ENCODE measurements around the gene MAGI1.
"Not testable (repeated sequence)": the region's sequence is repeated elsewhere in the genome, so short reads cannot be mapped to it uniquely, and the experiment has no call there.

Gene MAGI1

DNA sequence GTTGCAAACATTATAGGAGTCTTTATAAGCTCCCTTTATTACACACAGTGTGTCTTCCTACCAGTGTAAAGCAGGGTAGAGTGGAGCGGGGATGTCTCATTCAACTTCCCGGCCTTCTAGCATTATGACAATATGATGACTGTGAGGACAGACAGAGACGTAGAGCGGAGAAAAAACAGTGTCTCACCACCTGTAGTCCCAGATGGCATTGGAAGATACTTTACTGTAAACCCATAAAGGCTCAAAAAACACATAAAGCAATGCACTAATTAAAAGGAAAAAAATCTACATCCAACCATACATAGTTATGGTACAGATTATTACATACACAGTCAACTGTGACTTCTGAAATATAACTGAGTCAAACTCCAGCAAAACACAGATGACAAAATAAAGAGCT lies 383.7 kb downstream of the MAGI1 start:
- DNase-seq, result no peak

DNA sequence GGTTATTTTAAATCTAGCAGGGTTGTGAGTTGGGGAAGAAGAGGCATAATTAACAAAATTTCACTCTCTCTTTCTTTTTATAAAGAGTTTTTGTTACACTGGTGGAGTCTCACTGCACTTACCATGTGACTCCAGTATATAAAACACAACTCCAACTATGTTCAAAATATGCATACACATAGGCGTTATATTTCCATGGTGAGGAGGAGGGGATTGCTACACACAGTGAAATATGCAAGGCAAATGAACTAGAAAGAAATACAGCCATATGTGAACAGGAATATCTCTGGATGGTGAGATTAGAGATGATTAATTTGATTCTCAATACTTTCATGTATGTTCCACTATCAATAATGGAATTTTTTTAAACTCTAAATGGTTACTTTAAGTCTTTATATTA lies 385.0 kb downstream of the MAGI1 start:
- DNase-seq, result no peak

DNA sequence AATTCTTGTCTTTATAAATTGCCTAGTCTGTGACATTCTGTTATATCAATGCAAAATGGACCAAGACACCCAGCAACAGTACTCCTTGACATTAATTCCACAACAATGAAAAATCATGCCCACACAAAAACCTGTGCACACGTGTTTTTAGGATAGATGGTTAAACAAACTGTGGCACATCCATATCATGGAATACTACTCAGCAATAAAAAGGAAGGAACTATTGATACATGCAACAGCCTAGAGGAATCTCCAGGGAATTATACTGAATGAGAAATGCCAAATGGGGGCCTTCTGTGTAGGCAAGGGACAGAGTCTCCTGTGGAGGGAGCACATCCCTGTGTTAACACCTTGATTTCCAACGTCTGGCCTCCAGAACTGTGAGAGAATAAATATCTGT lies 388.5 kb downstream of the MAGI1 start:
- DNase-seq, result no peak

DNA sequence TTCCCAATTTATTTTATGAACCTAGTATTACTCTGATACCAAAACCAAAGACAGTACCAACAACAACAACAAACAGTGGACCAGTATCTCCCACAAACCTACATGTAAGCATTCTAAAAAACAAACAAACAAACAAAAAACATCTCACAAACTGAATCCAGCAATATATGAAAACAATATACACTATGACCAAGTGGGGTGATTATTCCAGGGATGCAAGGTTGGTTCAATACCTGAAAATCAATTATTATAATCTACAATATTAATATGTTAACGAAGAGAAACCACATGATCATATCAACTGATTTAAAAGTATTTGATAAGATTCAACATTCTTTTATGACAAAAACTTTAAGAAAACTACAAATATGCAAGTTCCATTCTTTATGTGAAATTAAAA lies 391.3 kb downstream of the MAGI1 start:
- DNase-seq, result no peak

DNA sequence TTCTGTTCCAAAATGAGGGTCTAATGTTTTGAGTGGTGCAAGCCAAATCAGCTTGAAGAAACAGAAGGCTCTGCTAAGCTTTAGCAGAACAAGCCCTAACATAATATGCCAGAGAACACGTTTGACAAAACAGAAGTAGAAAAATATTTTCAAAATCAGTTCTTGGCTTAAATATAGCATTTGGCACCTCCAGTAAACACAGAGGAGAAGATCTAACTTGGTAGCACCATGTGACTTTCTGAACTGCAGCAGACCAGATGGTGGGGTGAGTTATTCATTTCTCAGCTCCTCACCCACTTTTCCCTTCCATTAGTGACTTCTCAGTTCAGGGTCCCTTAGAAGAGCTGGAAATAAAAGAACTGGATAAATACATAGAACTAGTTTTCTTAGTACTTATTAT lies 395.8 kb downstream of the MAGI1 start:
- DNase-seq, result no peak

DNA sequence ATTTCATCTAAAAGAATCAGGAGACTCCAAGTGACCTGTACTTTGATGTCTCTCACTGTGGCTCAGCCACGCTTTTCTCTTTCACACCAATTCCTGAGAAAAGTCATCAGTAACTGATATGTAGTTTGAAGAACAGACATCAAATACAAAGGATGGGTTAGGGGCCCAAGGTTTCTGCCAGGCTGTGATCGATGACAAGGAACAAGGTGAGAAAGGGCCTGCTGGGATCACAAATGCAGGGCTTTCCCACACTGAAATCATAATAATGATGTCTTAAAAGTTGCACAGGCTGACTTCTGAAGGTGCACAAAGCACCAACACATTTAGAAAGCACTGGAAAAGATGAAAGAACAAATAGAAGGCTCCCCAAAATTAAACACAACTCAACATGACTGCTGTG lies 396.9 kb downstream of the MAGI1 start:
- no peak for DNase-seq

DNA sequence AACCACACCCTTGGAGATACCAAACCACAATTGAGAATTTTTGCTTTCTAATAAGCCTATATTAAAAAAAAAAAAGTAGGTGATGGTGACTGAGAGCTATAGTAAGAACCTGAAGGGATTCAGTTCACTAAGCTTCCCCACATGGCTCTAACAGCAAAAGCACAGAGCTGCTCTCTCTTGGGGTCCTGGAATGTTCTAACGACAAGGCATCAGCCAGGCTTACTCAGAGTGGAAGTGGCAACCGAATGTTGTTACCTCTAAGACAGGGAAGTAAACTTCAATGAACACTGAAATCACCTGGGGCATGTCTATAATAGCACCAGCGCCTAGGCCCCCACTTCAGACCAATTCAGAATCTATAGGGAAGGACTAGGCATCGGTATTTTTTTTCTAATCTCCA lies 397.7 kb downstream of the MAGI1 start:
- DNase-seq, result no peak

DNA sequence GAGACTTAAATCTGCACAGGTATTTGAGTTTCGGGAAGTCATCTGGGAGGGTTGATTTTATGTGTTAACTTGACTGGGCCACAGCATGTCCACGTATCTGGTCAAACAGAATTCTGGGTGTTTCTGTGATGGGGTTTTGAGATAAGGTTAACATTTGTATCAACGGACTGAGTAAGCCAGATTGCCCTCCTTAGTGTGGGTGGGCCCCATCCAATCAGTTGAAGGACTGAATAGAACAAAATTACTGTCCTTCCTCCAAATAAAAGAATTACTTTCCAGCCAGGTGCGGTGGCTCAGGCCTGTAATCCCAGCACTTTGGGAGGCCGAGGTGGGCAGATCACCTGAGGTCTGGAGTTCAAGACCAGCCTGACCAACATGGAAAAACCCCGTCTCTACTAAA lies 399.3 kb downstream of the MAGI1 start:
- DNase-seq, result no peak

DNA sequence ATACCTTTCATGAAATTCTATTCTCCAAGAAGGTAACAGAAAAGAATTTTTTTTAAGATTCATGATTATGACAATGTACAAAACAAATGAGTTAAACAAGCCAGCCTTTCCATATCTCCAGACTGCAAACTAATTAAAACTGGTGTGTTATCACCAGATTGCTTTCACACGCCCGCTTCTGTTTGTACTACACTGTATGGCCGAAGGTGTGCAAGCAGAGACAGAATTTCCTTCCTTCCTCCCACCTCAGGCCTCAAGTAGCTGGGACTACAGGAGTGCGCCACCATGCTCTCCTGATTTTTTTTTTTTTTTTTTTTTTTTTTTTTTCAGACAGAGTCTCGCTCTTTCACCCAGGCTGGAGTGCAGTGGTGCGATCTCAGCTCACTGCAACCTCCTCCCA lies 400.4 kb downstream of the MAGI1 start:
- DNase-seq, result no peak

DNA sequence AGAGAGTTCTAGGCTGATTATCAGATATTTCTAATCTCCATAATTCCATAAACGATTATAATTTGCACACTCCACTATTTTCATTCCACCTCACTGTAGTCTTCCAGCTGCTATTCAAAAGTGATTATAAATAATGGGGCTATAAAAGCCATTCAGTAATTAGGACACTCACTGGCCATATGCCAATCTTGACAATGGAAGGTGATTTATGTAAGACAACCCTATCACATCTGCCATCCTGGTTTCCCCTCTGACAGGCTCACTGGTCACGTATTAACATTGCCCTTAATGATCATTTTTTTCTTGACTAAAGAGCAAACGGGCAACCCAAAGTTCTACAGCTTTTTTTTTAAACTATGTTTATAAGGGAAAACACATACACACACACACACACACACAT lies 402.4 kb downstream of the MAGI1 start:
- DNase-seq, result no peak

DNA sequence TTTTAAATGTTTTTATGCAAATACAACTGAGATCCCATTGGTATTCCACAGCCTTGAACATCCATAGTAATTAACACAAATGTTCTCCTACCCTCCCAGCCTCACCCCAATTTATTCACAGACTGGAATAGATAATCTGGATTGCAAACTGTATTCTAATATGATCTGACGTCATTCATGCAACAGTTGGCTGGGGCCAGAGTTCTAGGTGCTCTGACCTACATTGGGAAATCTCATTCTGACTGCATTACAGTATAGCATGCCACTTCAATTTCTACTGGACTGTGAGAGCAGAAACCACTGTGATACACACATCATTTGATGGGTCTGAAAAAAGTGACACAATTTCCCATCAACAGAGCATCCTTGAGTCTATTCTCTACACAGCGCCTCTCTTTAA lies 403.1 kb downstream of the MAGI1 start:
- no peak for DNase-seq

DNA sequence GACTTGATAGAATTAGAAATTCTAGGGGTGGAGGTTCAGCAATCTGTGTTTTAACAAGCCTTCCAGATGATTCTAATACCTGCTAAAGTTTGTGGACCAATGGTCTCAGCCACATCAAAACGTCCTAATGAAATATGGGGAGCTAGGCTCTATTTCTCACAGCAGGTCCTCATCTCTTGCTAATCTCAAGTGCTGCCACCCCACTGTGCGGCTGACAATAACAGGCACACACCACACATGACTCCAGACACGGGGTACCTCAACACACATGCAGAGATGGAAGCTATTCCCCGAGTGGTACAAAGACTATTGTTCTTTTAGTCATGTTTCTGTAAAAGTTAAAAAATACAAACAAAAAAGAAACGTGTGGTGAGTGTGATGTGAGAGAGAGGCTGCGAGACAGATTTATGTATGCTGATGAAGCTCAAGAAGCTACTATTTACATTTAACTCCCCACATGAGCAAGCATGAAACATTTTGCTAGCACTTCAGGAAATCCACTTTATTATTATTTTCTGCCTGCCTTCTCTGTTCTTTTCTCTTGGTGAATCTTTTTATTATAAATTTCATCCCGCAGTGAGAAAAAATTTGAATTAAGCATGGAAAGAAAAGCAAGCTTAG lies 405.6 kb downstream of the MAGI1 start:
- no peak for DNase-seq

DNA sequence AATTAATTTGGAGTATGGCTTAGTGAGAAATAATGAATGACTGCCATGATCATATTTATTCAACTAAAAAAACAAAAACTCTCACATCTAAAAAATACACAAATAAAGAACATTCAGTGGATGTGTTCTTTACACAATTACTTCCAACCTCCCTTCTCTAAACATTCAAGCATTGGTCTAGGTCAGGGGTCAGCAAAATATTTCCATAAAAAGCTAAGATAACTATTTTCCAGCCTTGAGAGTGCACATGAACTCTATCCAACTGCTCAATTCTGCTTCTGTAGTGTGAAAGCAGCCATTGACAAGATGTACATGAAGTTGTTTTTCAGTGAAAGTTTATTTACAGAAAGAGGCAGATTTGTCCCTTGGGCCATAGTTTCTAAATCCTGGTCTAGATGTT lies 406.3 kb downstream of the MAGI1 start:
- DNase-seq, result no peak

DNA sequence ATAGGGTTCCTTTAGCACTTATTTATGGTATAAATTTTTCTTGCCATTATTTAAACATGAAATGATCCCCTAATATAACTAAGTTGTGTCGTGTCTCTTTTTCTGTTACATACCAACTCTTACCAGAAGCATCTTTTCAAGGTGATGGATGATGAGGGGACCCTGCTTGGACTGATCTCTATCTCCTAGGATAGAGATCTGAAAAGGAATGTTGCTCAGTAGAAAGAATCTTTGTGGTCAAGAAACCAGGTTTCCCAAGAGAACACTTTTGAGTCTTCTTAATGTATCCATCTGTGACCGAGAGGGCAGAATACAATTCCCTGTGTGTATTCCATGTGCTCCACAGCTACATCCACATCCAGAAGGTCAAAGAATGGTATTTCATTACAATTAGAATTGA lies 409.7 kb downstream of the MAGI1 start:
- DNase-seq, result no peak

DNA sequence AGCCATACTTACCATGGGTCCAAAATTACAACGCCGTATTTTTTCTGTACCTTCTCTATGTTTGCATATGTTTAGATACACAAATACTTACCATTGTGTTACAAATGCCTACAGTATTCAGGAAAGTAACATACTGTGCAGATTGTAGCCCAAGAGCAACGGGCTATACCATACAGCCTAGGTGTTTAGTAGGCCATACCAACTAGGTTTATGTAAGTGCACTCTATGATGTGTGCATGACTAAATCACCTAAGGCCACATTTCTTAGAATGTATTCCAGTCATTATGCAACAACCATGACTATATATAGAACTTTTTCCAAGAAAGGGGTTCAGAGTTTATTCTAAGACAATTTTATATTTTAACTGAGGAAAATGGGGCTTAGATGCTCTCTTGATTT lies 411.7 kb downstream of the MAGI1 start:
- DNase-seq, result no peak

DNA sequence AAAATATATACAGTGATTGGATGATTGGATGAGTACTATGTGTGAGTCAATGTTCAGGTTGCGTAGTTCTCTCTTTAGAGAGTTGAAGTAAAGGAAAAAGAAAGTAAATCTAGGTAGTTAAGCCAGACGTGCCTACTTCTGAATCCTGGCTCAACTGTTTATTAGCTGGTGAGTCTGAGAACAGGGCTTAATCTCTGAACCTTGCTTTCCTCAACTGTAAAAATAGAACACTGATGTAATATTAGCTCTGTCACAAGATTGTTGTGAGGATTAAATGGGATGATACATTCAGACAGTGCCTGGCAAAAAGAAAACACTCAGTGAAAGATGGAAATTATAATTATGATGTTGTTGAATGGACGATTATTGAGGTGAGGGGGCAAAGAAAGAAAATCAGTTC lies 413.4 kb downstream of the MAGI1 start:
- no peak for DNase-seq

DNA sequence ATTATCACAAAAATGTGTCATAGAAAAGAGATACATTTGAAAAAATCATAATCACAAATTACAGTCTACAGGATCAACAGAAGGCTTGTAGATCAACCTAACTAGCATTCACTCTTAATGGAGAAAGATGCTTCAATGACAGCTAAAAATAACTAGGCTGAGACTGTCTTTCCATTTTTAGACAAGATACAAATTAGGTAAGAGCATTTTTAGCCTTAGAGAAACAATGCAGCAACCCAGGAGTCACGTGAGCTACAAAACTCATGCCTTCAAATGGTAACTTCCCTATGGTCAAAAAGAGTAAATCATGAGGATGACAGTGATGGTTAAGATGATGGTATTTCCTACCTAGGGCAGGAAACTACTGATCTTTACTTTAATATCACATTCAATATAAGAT lies 415.4 kb downstream of the MAGI1 start:
- DNase-seq, result no peak

DNA sequence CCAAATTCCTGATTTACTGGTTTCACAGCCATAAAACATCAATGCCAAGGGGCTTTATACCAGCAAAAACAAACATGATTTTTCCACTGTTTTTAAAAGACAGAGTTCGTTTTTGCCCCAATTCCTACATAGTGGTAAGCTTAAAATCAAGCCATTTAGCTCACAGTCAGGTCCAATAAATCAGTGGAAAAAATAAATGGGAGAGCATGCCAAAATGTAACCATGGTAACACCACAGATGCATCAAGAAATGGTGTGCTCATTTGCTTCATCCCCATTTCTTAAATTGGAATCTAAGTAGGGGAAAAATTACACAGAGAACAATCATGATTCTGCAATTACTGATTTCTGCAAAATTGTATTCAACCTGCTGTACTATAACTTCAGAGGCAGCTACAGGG lies 418.8 kb downstream of the MAGI1 start:
- no peak for DNase-seq

DNA sequence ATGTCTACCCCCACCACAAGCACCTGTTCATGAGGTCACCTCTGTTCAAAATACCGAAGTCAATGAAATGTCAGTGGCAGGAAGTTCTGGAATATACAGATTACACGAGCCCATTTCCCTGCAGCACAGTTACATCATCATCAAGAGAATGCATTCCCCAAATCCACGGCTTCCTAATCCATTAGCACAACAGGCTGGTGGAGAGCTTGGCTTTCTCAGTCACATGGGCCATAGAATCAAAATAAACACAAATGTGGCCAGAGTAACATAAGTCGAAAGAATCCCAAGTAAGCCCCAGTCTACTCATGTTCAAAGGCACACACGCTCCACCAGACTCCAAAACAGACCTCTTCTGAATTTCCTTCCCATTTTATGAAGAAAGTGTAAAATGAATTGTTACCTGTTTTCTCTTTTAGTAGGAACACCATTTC lies 419.3 kb downstream of the MAGI1 start:
- no peak for DNase-seq

DNA sequence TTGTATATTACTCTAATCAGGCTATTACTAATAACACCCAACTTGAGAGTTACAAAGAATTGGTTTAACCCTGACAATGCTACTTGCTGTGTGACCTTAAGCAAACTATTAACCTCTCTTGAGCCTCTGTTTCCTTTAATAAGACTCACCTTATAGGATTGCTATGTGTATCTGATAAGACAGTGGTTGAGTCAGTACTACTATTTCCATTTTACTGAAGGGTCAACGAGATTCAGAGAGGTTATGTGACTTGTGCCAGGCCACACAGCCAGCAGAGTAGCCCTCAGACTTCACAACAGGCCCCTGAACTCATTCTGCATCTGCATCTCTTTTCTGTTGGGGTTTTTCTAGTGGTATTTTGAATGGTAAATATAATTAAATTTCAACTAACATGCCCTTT lies 420.1 kb downstream of the MAGI1 start:
- DNase-seq, result no peak

DNA sequence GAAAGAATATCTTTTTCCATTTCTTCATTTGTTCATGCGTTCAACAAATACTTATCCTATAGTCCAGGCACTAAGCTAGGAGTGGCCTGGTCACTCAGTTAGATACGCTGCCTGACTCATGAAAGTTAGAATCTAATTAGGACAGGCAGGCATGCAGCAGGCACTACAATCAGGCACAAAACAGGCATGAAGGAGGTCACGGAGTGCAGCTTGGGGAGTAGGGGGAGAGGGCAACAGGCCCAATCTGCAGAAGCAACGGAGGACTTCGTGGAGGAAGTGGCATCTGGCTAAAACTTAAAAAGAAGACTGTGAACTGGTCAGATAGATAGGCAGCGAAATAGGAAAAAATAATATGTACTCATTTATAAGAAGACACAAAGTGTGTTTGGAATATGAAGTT lies 420.9 kb downstream of the MAGI1 start:
- no peak for DNase-seq

DNA sequence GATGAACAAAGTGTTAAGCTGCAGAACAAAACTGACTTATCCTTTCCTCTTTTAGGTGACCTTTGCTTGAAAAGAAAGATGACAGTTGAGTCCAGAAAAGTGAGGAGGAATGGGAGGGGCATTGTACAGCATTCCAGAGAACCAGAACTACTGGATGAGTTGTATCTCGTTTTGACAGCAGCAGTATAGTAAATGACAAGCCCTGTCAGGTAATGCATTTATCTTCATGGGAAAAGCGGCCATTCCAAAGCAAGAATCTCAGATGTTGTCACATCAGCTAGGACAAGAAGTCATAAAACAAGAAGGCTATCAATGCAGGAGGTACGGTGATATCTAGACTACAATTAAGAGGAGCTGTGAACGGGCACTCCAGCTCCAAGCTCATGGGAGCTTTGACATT lies 421.5 kb downstream of the MAGI1 start:
- DNase-seq, result no peak

DNA sequence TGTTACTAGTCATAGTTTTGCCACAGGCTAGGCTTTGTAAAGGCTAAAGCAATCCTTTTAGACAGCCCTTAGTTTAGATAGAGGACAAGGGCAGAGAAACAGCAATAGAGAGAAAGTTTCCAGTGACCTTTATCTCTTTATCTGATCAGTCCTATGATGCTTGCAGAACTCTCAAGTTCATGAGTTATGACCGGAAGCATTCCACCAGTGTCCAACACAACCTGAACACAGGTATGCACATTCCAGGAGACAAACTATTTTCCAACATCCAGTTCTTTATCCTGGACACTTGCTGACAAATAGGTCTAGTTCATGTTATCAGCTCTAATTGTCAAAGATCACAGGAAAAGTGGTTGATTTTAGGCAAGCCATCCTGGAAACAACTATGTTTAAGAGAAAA lies 422.2 kb downstream of the MAGI1 start:
- no peak for DNase-seq

DNA sequence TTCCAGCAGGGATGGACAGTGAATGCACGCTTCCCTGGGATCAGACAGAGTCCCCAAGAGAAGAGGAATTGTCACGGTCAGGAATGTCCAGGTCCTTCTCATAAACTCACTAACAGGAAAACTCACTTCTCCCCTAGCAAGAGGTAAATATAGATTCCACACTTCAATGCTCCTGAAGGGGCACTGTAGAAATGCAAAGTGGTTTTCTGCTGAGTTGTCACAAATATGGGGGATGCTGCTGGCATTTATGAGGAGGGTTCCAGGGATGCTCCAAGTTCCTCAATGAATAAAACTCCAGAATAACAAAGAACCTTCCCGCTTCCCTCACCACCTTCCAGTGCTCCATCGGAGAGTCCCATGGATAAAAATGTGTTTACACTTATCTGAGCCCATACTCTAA lies 423.4 kb downstream of the MAGI1 start:
- no peak for DNase-seq

DNA sequence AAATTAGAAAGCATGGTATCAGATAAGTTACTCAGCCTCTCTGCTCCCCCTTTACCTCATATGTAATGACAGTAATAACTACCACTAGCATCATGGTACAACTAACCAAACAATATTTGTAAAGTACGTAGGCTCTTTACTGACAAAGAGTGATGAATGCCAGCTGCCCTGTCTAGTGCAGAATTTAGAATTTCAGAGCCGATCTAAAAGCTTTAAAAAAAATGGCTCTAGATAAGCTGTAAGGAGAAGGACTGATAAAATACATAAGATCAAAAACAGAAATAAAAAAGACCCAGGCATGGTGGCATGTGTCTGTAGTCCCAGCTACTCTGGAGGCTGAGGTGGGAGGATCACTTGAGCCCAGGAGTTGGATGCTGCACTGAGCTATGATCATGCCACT lies 424.1 kb downstream of the MAGI1 start:
- no peak for DNase-seq

DNA sequence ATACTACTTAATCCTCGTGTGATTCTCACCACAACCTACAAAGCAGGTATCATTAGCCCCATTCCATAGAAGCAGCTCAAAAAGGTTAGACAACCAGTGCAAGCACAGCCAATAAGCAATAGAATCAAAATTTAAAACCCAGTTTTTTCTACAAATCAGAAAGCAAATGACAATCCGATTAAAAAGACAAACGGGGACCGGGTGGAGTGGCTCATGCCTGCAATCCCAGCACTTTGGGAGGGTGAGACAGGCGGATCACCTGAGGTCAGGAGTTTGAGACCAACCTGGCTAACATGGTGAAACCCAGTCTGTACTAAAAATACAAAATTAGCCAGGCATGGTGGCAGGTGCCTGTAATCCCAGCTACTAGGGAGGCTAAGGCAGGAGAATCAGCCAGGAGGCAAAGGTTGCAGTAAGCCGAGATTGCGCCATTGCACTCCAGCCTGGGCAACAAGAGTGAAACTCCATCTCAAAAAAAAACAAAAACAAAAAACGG lies 430.7 kb downstream of the MAGI1 start:
- not testable (repeated sequence) for DNase-seq
